Lower leg skin (tissue), 4 donors: ENCODE data around the gene SALL2. TPM values are rescaled to one million over a fixed set of nuclear protein-coding genes. Genes with fewer than 3 reads are reported as not detected.

Source experiments
- DNase-seq, 2 donors: peaks; one replicate each; pipeline ENCODE4 v3.0.0-alpha.2; 2019; ENCODE audit warnings: low spot score in 2 of 2
- H3K4me3 ChIP-seq: fragments of 200-600 bp; sonication (generic); 2 replicates; pipeline ENCODE4 v1.5.1; 2017; ENCODE audit warnings: mild to moderate bottlenecking, low read depth; ENCODE audit not compliant: poor library complexity, severe bottlenecking
- CTCF ChIP-seq, 3 donors: fragments of 450-650 bp; IDR thresholded peaks; one replicate each; pipeline ENCODE4 v1.5.1; 2016; ENCODE audit warnings: antibody characterized with exemption in 3 of 3, mild to moderate bottlenecking in 3 of 3, moderate library complexity in 2 of 3
- POLR2A ChIP-seq, 2 donors: fragments of 450-650 bp; IDR thresholded peaks; one replicate each; pipeline ENCODE4 v1.6.1; 2016 to 2017; ENCODE audit warnings: antibody characterized with exemption in 2 of 2, mild to moderate bottlenecking in 1 of 2, moderate library complexity in 1 of 2
- WGBS, 2 donors: methylation state at CpG; one replicate each; pipeline ENCODE4 v1.1.5; 2018; 5-methylcytosine and 5-hydroxymethylcytosine counted together
- intact Hi-C: fragments of 100-400 bp; cut with DNase I; formaldehyde crosslinking; loops from one replicate; pipeline ENCODE4 v1.15.0; 2023; ENCODE audit warnings: low total_unique reads
- total RNA-seq, 4 donors: library from RNA; depleted of rRNA; stranded (reverse); fragments of >200 nt; gene quantifications; one replicate each; pipeline ENCODE4 v1.1.0, GENCODE V29; 2016

The SALL2 gene
- total RNA-seq, 4 donors from 2014 or later = 2.2 to 4.8 (median 4.4) TPM

GRCh38 chr14:21539189-21539940 lies 13.2 kb upstream of the SALL2 start:
- 38 to 44% methylated on average over 3 of the region's 3 CpGs for WGBS, 2 donors
- intact Hi-C loops = no loop called here
- H3K4me3 ChIP-seq = no peak overlapping the region
- TF ChIP-seq POLR2A (IDR thresholded peaks at IDR 0.05) (no peak), CTCF (IDR thresholded peaks at IDR 0.05) (no peak)
- no peak for DNase-seq

- no peak for DNase-seq
- 11 to 18% methylated on average over 3 of the region's 3 CpGs for WGBS, 2 donors
Measured at GRCh38 chr14:21537090-21537424, 10.9 kb upstream of the SALL2 start.

GRCh38 chr14:21536418-21537089 lies 10.4 kb upstream of the SALL2 start:
- TF ChIP-seq POLR2A (IDR thresholded peaks at IDR 0.05) = no peak
- no peak for TF ChIP-seq CTCF (IDR thresholded peaks at IDR 0.05)
- peak in 1 of 2 donors; percentile 12 for DNase-seq
- 5 to 6% methylated on average over 22 to 25 of the region's 25 CpGs for WGBS, 2 donors
- intact Hi-C loops = no loop called here
- H3K4me3 ChIP-seq = no peak overlapping the region

More at GRCh38 chr14:21537090-21537424, 10.9 kb upstream of the SALL2 start:
- TF ChIP-seq CTCF (IDR thresholded peaks at IDR 0.05) (no peak), POLR2A (IDR thresholded peaks at IDR 0.05) (no peak)
- intact Hi-C loops = no loop called here
- no peak overlapping the region for H3K4me3 ChIP-seq

GRCh38 chr14:21535545-21536417 lies 9.6 kb upstream of the SALL2 start:
- WGBS, 2 donors = 26 to 37% methylated on average over 6 of the region's 6 CpGs
- no peak for TF ChIP-seq CTCF (IDR thresholded peaks at IDR 0.05)
- no peak for TF ChIP-seq POLR2A (IDR thresholded peaks at IDR 0.05)
- intact Hi-C loops = no loop called here
- no peak for DNase-seq
- H3K4me3 ChIP-seq = no peak overlapping the region

- no peak for DNase-seq
- H3K4me3 ChIP-seq = no peak overlapping the region
- TF ChIP-seq CTCF (IDR thresholded peaks at IDR 0.05) = no peak
- no peak for TF ChIP-seq POLR2A (IDR thresholded peaks at IDR 0.05)
- 69 to 77% methylated on average over 4 of the region's 4 CpGs for WGBS, 2 donors
- intact Hi-C loops = no loop called here
Measured at GRCh38 chr14:21534576-21534975, 8.4 kb upstream of the SALL2 start.
